ENCODE measurements around the gene KIAA1217.

KIAA1217 gene

DNA sequence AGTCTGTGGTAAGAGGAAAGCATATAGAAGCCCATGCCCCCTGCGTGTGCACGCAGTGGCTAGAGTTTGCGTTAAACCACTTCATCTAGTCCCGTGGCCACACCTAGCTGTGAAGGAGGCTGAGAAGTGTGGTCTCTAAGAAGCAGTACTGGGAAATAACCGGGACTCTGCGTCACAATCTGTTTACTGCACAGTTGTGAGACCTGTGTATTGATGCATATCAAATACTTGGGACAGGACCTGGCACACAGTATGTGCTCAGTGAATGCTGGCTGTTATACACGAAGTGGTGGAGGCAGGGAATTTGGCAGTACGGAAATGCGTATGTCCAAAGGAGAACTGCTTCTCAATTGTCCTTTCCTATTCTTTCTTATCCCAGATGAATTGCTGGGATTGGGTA is 365.2 kb downstream of the KIAA1217 start:
- H3K27me3 Mint-ChIP-seq: peaks cover 14% of the 10 kb centered on the region
- H3K36me3 Mint-ChIP-seq: no peaks in the 10 kb centered on the region
- no peaks in the 10 kb centered on the region for H3K4me1 Mint-ChIP-seq
- H3K9me3 Mint-ChIP-seq: peaks cover 12% of the 10 kb centered on the region
- no peak overlapping the region for H3K27ac Mint-ChIP-seq
- no peak overlapping the region for H3K4me3 Mint-ChIP-seq
- DNase-seq (ENCODE audit: low spot score in 2 of 2) (no peak), ATAC-seq (ENCODE audit: low read depth) (no peak)

DNA sequence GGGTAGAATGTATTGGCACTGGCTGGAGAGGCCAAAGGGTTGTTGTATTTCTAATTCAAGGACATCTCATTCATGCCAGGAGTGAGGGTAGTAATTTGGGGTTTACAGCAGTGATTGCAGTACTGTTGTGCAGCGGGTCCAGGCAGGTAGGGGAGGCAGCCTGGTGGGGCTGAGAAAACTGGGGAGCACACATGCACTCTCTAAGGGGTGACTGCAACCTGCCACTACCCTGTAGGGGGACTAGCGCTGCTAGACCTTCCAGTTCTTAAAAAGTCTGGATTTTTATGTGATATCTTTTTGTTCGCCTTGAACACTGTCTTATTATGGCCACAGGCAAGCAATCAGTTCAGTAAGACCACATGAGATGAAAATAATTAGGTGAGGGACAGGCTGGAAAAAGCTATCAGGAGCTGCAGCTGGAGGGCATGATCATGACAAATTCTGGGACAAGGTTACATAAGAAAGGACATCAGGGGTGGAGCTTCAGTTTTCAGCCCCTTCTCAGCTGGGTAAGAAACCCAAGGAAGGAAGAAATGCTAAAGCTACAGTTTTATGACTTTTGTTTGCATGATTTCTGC is 365.7 kb downstream of the KIAA1217 start:
- Mint-ChIP-seq H3K27ac (no peak overlapping the region), H3K4me3 (no peak overlapping the region), H3K27me3 (peaks cover 12% of the 10 kb centered on the region), H3K36me3 (no peaks in the 10 kb centered on the region), H3K9me3 (peaks cover 12% of the 10 kb centered on the region), H3K4me1 (no peaks in the 10 kb centered on the region)
- DNase-seq (ENCODE audit: low spot score in 2 of 2) (no peak), ATAC-seq (ENCODE audit: low read depth) (no peak)

DNA sequence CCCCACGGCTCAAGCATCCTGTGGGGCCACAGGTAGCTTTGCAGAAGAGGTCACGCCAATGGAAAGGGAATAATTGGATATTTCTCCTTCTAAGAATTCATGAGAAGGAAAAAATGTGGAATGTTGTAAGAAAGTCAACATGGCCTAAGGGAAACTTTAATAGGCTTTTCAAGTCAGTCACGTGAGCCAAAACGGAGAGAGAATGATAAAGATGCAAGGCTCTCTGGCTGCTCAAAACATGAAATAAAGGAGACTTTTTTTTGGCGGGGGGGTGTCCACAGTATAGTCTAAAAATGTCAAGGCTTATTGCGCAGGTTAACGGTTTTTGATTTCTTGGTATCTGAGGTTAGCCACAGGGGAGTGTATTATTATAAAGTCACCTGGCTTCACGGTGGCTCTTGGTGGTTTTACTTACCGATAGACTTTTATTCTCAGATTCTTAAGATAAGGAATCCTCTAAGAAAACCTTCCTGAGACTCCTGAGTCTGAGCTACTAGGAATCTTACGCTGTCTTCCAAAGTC is 366.6 kb downstream of the KIAA1217 start:
- Mint-ChIP-seq H3K27ac (no peak overlapping the region), H3K4me1 (peaks cover 2% of the 10 kb centered on the region), H3K36me3 (no peaks in the 10 kb centered on the region), H3K27me3 (peaks cover 9% of the 10 kb centered on the region), H3K4me3 (no peak overlapping the region), H3K9me3 (peaks cover 12% of the 10 kb centered on the region)
- DNase-seq (ENCODE audit: low spot score in 2 of 2) (no peak), ATAC-seq (ENCODE audit: low read depth) (no peak)

DNA sequence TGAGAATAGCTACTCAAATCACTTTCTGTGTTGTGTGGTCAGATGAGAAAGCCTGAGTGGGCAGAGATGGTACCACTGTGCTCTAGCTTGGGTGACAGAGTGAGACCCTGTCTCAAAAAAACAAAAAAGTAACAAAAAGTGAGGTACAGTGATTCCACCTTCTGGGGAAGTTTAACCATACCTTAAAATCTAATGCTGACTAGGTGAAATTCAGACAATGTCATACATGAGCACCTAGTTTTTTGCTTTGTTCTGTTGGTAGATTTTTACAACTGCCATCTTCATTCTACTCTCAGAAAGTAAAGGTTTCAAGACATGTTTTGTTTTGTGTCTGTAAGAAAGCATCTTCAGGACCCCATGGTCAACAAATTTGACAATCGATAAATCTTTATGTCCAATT is 370.5 kb downstream of the KIAA1217 start:
- no peak for DNase-seq (ENCODE audit: low spot score in 2 of 2)
- Mint-ChIP-seq H3K9me3 (peaks cover 12% of the 10 kb centered on the region), H3K27ac (no peak overlapping the region), H3K4me1 (peaks cover 2% of the 10 kb centered on the region), H3K36me3 (peaks cover 5% of the 10 kb centered on the region), H3K4me3 (no peak overlapping the region), H3K27me3 (no peaks in the 10 kb centered on the region)
- ATAC-seq (ENCODE audit: low read depth): no peak

DNA sequence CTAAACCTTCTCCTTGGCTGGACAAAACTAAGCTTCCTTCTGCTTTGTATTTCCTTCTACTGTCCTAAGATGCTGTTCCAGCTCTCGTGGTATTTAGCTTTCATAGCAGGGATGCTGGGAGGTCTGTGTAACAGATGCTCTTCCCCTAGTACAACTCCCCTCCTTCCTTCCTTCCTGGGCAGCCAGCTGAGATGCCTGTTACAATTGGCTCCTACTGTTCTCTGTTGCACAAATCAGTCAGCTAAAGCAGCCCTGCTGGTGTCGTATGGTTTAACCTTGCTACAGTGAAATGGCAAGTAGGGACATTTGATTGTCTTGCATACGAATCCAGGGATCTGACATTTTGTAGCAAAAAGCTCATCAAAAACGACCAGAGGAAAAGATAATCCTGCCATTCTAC is 371.0 kb downstream of the KIAA1217 start:
- Mint-ChIP-seq H3K36me3 (peaks cover 6% of the 10 kb centered on the region), H3K4me1 (peaks cover 2% of the 10 kb centered on the region), H3K9me3 (peaks cover 12% of the 10 kb centered on the region), H3K27ac (no peak overlapping the region), H3K27me3 (no peaks in the 10 kb centered on the region), H3K4me3 (no peak overlapping the region)
- ATAC-seq (ENCODE audit: low read depth) (no peak), DNase-seq (ENCODE audit: low spot score in 2 of 2) (no peak)

DNA sequence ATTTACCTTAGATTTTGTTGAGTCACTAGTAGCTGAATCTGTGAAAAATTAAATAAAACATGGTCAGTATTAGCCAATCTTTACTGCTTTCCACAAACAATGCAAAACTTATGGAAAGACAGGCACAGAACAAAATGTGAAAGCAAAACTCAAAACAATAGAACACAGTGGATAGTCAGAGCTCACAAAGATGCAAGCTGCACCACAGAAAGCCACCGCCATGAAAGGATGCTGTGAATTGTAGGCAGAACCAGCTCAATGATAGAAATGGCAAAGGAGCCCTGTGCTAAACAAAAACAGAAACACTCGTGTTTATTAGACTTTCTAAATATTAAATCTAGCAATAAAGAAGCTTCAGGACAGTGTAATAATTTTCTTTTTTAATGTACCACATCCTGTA is 380.3 kb downstream of the KIAA1217 start:
- no peak overlapping the region for H3K27ac Mint-ChIP-seq
- no peak overlapping the region for H3K4me3 Mint-ChIP-seq
- no peaks in the 10 kb centered on the region for H3K4me1 Mint-ChIP-seq
- no peaks in the 10 kb centered on the region for H3K27me3 Mint-ChIP-seq
- ATAC-seq (ENCODE audit: low read depth) (no peak), DNase-seq (ENCODE audit: low spot score in 2 of 2) (no peak)
- no peaks in the 10 kb centered on the region for H3K9me3 Mint-ChIP-seq
- H3K36me3 Mint-ChIP-seq: peaks cover 30% of the 10 kb centered on the region

DNA sequence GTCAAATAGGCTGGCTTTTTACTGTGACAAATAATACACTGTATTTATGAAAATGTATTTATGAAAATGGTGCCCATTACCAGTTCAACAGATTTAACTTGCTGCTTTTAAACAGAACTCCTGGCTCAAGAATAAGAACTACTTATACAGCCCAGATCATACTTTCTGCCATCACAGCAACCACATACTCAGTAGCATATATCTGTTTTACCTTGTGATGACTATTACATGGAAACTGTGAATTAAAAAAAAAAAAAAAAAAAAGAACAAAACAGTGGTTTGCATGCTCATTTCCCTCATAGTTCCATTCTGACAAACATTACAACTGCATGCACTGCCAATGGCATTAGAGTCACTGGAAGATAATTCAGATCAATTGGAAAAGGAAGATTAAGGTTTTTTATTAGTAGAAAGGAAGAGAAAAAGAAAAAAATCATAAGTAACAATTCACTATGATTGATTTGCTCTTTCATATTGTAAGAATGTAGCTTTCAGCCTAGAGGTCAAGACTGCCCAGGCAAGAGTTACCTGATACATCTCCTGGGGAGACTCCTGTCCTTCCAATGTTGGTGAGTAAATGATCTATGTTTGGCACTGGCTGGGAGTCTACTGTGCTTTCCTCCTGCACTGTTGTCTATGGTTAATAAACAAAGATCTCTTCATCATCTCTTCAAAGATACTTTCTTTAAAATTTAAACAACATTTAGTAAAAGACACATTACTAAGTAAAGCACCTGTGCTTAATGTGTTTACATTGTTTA is 381.9 kb downstream of the KIAA1217 start:
- Mint-ChIP-seq H3K4me1 (no peaks in the 10 kb centered on the region), H3K4me3 (no peak overlapping the region), H3K36me3 (peaks cover 20% of the 10 kb centered on the region), H3K27ac (no peak overlapping the region), H3K9me3 (no peaks in the 10 kb centered on the region), H3K27me3 (no peaks in the 10 kb centered on the region)
- DNase-seq (ENCODE audit: low spot score in 2 of 2) (no peak), ATAC-seq (ENCODE audit: low read depth) (no peak)

DNA sequence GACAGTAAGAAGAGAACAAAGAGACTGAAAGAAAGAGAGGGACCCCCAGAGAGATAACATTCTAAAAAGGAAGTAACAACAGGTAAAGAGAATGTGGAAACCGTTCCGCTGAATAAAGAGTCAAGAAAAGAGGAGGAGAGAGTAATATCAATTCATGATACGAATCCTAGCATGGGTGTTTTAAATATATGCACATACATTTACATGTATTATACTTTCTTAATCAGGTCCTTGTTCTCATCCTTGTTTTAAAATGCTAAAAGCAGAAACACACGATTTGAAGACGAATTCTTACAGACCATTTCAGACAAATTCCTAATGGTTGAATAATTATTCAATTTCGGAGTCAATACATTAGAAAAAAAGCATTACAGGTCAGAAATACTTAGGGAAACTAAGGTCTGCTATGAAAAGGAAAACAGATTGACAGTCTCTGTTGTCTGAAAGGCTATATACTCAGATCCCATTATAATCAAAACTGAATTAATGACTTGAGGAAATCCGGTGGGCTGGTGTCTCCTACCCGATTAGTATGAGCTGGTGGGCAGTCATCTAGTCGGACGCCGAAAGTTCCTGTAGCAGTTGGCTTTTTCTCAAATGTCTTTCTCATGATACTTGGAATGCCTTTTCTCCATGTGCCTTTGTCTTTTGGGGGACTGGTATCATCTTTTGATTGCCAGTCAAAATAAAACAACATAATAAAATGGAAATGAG is 387.4 kb downstream of the KIAA1217 start:
- Mint-ChIP-seq H3K4me1 (no peaks in the 10 kb centered on the region), H3K4me3 (no peak overlapping the region), H3K27me3 (no peaks in the 10 kb centered on the region), H3K9me3 (no peaks in the 10 kb centered on the region), H3K27ac (no peak overlapping the region), H3K36me3 (peaks cover 12% of the 10 kb centered on the region)
- ATAC-seq (ENCODE audit: low read depth): no peak
- no peak for DNase-seq (ENCODE audit: low spot score in 2 of 2)

DNA sequence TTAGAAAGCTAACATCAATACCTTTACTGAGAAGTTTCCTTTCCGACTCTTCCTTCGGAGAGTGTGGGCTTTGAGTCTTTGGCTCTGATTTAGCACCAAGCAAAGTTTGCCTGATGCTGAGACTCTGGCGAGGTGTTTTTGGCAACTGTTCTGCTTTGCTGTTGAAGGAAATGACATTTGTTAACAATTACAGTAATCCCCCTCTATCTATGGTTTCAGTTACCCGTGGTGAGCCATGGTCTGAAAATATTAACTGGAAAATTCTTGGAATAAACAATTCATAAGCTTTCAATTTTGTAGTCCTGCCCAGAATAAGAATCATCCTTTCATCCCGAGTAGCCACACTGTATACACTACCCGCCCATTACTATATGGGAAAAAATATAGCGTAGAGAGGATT is 388.5 kb downstream of the KIAA1217 start:
- H3K9me3 Mint-ChIP-seq: no peaks in the 10 kb centered on the region
- DNase-seq (ENCODE audit: low spot score in 2 of 2) (no peak), ATAC-seq (ENCODE audit: low read depth) (no peak)
- no peaks in the 10 kb centered on the region for H3K4me1 Mint-ChIP-seq
- H3K27ac Mint-ChIP-seq: no peak overlapping the region
- H3K4me3 Mint-ChIP-seq: no peak overlapping the region
- peaks cover 8% of the 10 kb centered on the region for H3K36me3 Mint-ChIP-seq
- no peaks in the 10 kb centered on the region for H3K27me3 Mint-ChIP-seq

Data from memory B cell (primary cell).